Activated CD8-positive, alpha-beta T cell treated with anti-CD3 and anti-CD28 coated beads for 36 hours (primary cell): ENCODE measurements around the gene MAP7. TPM values are rescaled to one million over a fixed set of nuclear protein-coding genes. Genes with fewer than 3 reads are reported as not detected.

Source experiments
- ATAC-seq: fragments of 200-7000 bp; cut with Tn5 transposase; one replicate; pipeline ENCODE4 v1.10.0; 2021; ENCODE audit warnings: mild to moderate bottlenecking, moderate library complexity
- CTCF ChIA-PET: fragments of 350-600 bp; sonication (Branson Sonifier 250); formaldehyde crosslinking; loops from one replicate; lab custom pipeline; 2021; ENCODE audit warnings: antibody characterized with exemption; lab: Charles Lee
- POLR2A ChIA-PET: fragments of 350-600 bp; sonication (Branson Sonifier 250); formaldehyde crosslinking; loops from one replicate; lab custom pipeline; 2021; ENCODE audit warnings: antibody characterized with exemption; lab: Charles Lee
- DNase-seq: peaks from one replicate; pipeline ENCODE4 v3.0.0-alpha.2; 2020
- H3K27ac Mint-ChIP-seq: one replicate; pipeline ENCODE4 v1.8.0; 2021; ENCODE audit warnings: mild to moderate bottlenecking, mixed read lengths
- H3K27me3 Mint-ChIP-seq: one replicate; pipeline ENCODE4 v1.8.0; 2021; ENCODE audit warnings: mixed read lengths
- H3K36me3 Mint-ChIP-seq: one replicate; pipeline ENCODE4 v1.8.0; 2021; ENCODE audit warnings: low read depth, mixed read lengths
- H3K4me1 Mint-ChIP-seq: one replicate; pipeline ENCODE4 v1.8.0; 2021; ENCODE audit warnings: low read depth, mixed read lengths
- H3K4me3 Mint-ChIP-seq: one replicate; pipeline ENCODE4 v1.8.0; 2021; ENCODE audit warnings: mild to moderate bottlenecking, moderate library complexity, mixed read lengths
- H3K9me3 Mint-ChIP-seq: one replicate; pipeline ENCODE4 v1.8.0; 2021; ENCODE audit warnings: mixed read lengths
- intact Hi-C: fragments of 100-400 bp; cut with micrococcal nuclease; formaldehyde crosslinking; loops from one replicate; pipeline ENCODE4 v1.10.0; 2022
- total RNA-seq, 2 experiments: library from RNA; stranded (reverse); gene quantifications; one replicate each; pipeline ENCODE4 v1.2.3, GENCODE V29; 2021
- TF ChIP-seq, protein P1 (sequence below): fragments of 200-600 bp; IDR thresholded peaks from one replicate; pipeline ENCODE4 v1.8.0; 2022; ENCODE audit warnings: antibody characterized with exemption, mild to moderate bottlenecking

MAP7 gene
- total RNA-seq, 2 experiments from 2014 or later = 0.47 to 0.67 TPM

DNA sequence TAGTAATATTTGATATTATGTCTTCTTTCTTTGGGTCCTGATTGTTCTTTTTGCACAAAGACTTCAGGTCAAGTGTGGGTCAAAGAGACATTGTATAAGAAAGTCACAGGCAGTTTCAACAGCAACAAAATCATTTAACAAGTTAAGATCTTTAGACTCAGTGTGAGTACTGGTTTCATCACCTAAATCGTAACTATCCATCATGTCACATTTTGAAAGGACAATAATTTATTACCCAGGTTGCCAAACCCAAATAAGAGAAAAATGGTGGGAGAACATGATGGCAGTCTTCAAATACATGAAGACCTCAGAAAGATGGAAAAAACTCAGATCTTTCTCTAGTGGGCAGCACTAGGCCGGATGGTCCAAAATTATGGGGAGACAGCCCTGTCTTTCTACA lies 205.1 kb downstream of the MAP7 start:
- H3K27me3 Mint-ChIP-seq = no peaks in the 10 kb centered on the region
- no peaks in the 10 kb centered on the region for H3K36me3 Mint-ChIP-seq
- ChIA-PET CTCF (no interaction called here), POLR2A (no interaction called here)
- intact Hi-C loops = no loop called here
- H3K4me1 Mint-ChIP-seq = no peaks in the 10 kb centered on the region
- no peak overlapping the region for H3K4me3 Mint-ChIP-seq
- H3K27ac Mint-ChIP-seq = no peak overlapping the region
- no peak for ATAC-seq
- no peak for DNase-seq
- no peaks in the 10 kb centered on the region for H3K9me3 Mint-ChIP-seq
- TF ChIP-seq, protein P1, sequence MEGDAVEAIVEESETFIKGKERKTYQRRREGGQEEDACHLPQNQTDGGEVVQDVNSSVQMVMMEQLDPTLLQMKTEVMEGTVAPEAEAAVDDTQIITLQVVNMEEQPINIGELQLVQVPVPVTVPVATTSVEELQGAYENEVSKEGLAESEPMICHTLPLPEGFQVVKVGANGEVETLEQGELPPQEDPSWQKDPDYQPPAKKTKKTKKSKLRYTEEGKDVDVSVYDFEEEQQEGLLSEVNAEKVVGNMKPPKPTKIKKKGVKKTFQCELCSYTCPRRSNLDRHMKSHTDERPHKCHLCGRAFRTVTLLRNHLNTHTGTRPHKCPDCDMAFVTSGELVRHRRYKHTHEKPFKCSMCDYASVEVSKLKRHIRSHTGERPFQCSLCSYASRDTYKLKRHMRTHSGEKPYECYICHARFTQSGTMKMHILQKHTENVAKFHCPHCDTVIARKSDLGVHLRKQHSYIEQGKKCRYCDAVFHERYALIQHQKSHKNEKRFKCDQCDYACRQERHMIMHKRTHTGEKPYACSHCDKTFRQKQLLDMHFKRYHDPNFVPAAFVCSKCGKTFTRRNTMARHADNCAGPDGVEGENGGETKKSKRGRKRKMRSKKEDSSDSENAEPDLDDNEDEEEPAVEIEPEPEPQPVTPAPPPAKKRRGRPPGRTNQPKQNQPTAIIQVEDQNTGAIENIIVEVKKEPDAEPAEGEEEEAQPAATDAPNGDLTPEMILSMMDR = no peak

- POLR2A ChIA-PET = no interaction called here
These were observed 205.8 kb downstream of the MAP7 start for GRCh38 chr6:136344420-136344819.

DNA sequence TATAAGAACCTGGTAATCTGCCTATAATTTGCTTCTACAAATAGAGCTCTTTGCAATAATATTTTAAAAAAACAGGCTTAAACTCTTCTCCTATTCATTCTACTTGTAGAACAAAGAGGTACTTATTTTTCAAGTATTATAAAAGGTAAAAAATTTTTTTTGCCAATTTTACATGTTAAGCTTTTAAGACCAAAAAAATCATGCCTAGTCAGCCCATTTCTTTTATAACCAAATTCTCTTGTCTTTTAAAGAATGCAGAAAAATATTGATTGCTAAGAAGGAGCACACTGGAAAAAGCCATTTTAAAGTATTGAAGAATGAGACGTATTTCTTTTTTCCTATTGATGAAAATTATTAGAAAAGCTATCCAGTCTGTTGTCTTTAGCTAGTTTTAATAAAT lies 206.5 kb downstream of the MAP7 start:
- H3K27ac Mint-ChIP-seq = no peak overlapping the region
- TF ChIP-seq, protein P1 = no peak
- intact Hi-C loops = no loop called here
- no peaks in the 10 kb centered on the region for H3K9me3 Mint-ChIP-seq
- ChIA-PET POLR2A (no interaction called here), CTCF (interaction anchor here (1.2 to 1.5 kb wide), 2 partner anchors 27 to 241 kb away, joined by 3 to 6 read pairs; no protein-coding TSS in a partner anchor)
- no peaks in the 10 kb centered on the region for H3K36me3 Mint-ChIP-seq
- ATAC-seq (no peak), DNase-seq (no peak)
- H3K27me3 Mint-ChIP-seq = no peaks in the 10 kb centered on the region
- H3K4me1 Mint-ChIP-seq = no peaks in the 10 kb centered on the region
- H3K4me3 Mint-ChIP-seq = no peak overlapping the region

More at GRCh38 chr6:136344420-136344819, 205.8 kb downstream of the MAP7 start:
- no peaks in the 10 kb centered on the region for H3K9me3 Mint-ChIP-seq
- CTCF ChIA-PET = interaction anchor here (1.5 kb wide), 1 partner anchor 27 kb away, joined by 6 read pairs; no protein-coding TSS in a partner anchor
- no peak for DNase-seq
- intact Hi-C loops = no loop called here
- H3K4me1 Mint-ChIP-seq = no peaks in the 10 kb centered on the region
- H3K4me3 Mint-ChIP-seq = no peak overlapping the region
- ATAC-seq = no peak
- no peaks in the 10 kb centered on the region for H3K36me3 Mint-ChIP-seq
- no peak overlapping the region for H3K27ac Mint-ChIP-seq
- no peaks in the 10 kb centered on the region for H3K27me3 Mint-ChIP-seq
- TF ChIP-seq, protein P1 = no peak

DNA sequence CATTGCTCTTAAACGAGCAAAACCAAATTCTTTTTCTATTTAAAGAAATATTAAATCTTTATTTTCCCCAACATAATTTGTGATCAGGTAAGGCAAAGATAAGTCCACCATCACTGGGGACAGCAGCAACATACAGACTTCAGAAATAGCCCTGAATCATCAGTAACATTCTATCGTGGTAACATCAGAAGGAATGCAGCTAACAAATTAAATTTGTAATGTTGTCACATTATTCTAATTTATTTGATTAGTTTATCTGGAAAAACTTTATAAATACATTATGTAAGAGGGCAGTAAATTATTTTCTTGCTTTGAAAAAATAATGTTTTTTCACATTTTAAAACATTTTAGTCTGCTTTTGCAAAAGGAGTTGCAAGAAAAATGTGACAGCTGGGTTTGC lies 206.9 kb downstream of the MAP7 start:
- Mint-ChIP-seq H3K4me1 (no peaks in the 10 kb centered on the region), H3K27ac (no peak overlapping the region), H3K4me3 (no peak overlapping the region), H3K36me3 (no peaks in the 10 kb centered on the region), H3K9me3 (no peaks in the 10 kb centered on the region), H3K27me3 (no peaks in the 10 kb centered on the region)
- TF ChIP-seq, protein P1 = no peak
- intact Hi-C loops = no loop called here
- ATAC-seq (no peak), DNase-seq (no peak)
- POLR2A ChIA-PET = no interaction called here
- CTCF ChIA-PET = interaction anchor here (1.2 to 1.5 kb wide), 2 partner anchors 26 to 242 kb away, joined by 3 to 6 read pairs; no protein-coding TSS in a partner anchor

- no peaks in the 10 kb centered on the region for H3K9me3 Mint-ChIP-seq
- H3K27me3 Mint-ChIP-seq = no peaks in the 10 kb centered on the region
- ChIA-PET POLR2A (no interaction called here), CTCF (no interaction called here)
- no peak for DNase-seq
- no peaks in the 10 kb centered on the region for H3K36me3 Mint-ChIP-seq
- TF ChIP-seq, protein P1 = no peak
- intact Hi-C loops = no loop called here
- no peak overlapping the region for H3K4me3 Mint-ChIP-seq
- H3K27ac Mint-ChIP-seq = no peak overlapping the region
- no peaks in the 10 kb centered on the region for H3K4me1 Mint-ChIP-seq
- ATAC-seq = no peak
These were observed 208.3 kb downstream of the MAP7 start for GRCh38 chr6:136341967-136342366.
